Stimulated activated CD4-positive, alpha-beta T cell treated with anti-CD3 and anti-CD28 coated beads, Interleukin-1b, Interleukin-23, amount 100 ng/mL, for 24 hours (primary cell): Measurements from ENCODE around the gene PCDHA4.

ENCODE experiments used
- DNase-seq, 4 experiments: peaks; one replicate each; pipeline ENCODE4 v3.0.0-alpha.2; 2020; ENCODE audit warnings: low read depth in 4 of 4, low spot score in 1 of 4

Gene PCDHA4

DNA sequence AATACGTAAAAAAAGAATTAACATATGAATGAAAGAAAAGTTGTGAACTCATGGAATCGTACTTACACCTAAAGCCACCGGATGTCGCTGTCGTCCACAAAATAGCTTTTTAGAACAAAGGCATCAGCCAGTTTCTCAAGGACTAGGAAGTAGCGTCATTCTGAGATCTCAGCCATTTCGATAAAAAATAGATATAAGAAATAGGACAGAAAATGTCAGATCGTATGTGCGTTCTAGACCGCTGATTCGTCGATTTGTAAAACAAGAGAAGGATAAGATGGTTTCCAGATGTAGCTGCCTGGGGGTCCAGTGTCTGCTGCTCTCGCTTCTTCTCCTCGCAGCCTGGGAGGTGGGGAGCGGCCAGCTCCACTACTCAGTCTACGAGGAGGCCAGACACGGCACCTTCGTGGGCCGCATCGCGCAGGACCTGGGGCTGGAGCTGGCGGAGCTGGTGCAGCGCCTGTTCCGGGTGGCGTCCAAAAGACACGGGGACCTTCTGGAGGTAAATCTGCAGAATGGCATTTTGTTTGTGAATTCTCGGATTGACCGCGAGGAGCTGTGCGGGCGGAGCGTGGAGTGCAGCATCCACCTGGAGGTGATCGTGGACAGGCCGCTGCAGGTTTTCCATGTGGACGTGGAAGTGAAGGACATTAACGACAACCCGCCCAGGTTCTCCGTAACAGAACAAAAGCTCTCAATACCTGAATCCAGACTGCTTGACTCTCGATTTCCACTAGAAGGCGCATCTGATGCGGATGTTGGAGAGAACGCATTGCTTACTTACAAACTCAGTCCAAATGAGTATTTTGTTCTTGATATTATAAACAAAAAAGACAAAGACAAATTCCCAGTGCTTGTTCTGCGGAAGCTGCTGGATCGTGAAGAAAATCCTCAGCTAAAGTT is 49.2 kb downstream of the PCDHA4 start, which contains the start of gene PCDHA10:
PCDHA10 (plus strand) TSS at position 126 of the 903 bp plus-strand sequence; CDS start at position 278, 152 bp downstream.
- no peak for DNase-seq

DNA sequence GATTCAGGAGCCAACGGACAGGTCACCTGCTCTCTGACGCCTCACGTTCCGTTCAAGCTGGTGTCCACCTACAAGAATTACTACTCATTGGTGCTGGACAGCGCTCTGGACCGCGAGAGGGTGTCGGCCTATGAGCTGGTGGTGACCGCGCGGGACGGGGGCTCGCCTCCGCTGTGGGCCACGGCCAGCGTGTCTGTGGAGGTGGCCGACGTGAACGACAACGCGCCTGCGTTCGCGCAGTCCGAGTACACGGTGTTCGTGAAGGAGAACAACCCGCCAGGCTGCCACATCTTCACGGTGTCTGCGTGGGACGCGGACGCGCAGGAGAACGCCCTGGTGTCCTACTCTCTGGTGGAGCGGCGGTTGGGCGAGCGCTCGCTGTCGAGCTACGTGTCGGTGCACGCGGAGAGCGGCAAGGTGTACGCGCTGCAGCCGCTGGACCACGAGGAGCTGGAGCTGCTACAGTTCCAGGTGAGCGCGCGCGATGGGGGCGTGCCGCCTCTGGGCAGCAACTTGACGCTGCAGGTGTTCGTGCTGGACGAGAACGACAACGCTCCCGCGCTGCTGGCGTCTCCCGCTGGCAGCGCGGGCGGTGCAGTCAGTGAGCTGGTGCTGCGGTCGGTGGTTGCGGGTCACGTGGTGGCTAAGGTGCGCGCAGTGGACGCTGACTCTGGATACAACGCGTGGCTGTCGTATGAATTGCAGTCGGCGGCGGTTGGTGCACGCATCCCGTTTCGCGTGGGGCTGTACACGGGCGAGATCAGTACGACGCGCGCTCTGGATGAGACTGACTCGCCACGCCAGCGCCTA is 50.5 kb downstream of the PCDHA4 start:
- DNase-seq: no peak

DNA sequence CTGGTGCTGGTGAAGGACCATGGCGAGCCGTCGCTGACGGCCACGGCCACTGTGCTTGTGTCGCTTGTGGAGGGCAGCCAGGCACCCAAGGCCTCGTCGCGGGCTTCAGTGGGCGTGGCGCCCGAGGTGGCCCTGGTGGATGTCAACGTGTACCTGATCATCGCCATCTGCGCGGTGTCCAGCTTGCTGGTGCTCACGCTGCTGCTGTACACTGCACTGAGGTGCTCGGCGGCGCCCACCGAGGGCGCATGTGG is 51.0 kb downstream of the PCDHA4 start:
- no peak for DNase-seq

GRCh38 chr5:140862441-140863295 is 55.8 kb downstream of the PCDHA4 start:
- DNase-seq: no peak
